Measurements from ENCODE around the gene ERF.

The ERF gene

DNA sequence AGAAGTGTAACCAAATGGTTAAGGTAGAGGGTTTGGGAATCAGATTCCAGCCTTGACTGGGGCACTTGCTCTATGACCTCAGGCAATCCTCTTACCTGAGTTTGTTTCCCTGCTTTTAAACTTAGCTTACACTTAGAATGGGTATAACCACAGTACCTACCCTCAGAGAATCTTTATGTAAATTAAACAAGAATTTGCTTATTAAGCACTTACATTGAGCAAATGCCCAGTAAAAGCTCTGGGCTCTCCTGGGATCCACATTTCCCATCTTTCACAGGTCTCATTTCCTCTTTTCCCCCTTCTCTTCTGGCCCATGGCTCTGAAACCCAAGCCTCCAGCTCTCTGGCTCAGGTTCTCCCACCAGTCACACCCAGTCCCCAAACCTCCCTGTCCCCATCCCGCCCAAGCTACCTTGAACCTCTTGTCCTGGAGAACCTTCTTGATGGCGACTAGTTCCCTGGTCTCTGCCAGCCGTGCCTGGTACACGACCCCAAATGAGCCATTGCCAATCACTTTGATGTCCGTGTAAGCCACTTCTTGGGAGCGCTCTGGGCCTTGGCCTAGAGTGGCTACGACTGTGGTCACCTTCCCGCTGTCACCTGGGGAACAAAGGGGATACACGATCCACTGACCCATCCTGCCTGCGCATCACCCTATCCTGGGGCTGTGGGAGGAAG is 15.2 kb downstream of the ERF start:
- DNase-seq (ENCODE audit: low read depth) = no peak

DNA sequence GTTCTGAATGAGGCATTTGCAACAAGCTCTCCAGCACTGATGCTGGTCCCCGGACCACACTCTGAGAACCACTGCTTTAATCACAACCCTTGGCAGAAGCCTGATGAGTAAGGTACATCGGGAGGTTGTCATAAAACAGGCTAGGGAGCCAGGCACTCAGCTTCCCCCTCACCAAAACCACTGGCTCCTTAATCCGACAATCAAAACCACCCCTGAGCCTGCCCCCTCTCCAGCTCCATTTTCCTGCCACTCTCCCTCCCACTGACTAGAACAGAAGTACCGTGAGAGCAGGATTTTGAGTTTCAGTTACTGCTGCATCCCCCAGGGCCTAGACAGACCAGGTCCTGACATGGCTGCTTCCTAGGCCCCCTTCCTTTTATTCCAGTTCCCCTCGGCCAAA is 19.7 kb downstream of the ERF start:
- no peak for DNase-seq (ENCODE audit: low read depth)

GRCh38 chr19:42234364-42234763 is 20.6 kb downstream of the ERF start:
- no peak for DNase-seq (ENCODE audit: low read depth)

- no peak for DNase-seq (ENCODE audit: low read depth)
Measured at GRCh38 chr19:42233678-42234292, 21.1 kb downstream of the ERF start.

GRCh38 chr19:42233106-42233505 is 21.8 kb downstream of the ERF start:
- DNase-seq (ENCODE audit: low read depth) = no peak

DNA sequence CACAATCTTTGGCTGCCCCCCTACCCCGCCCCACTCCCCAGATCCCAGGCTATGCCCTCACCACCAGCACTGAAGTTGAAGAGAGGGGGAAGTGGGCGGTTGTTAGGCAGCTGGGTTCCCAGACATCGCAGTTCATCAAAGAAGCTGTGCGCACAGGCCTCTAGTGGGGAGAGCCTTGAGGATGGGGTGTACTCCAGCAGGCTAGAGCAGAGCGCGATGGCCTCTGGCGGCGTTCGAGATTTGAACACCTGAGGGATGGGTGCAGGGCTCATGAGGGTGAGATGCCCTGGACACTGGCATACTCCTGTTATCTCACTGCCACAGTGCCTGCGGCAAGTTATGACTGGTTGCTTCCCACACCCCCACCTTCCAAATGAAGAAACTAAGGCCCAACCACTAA is 22.5 kb downstream of the ERF start:
- no peak for DNase-seq (ENCODE audit: low read depth)

- DNase-seq (ENCODE audit: low read depth) = no peak
Measured at GRCh38 chr19:42230571-42230970, 24.4 kb downstream of the ERF start.

DNA sequence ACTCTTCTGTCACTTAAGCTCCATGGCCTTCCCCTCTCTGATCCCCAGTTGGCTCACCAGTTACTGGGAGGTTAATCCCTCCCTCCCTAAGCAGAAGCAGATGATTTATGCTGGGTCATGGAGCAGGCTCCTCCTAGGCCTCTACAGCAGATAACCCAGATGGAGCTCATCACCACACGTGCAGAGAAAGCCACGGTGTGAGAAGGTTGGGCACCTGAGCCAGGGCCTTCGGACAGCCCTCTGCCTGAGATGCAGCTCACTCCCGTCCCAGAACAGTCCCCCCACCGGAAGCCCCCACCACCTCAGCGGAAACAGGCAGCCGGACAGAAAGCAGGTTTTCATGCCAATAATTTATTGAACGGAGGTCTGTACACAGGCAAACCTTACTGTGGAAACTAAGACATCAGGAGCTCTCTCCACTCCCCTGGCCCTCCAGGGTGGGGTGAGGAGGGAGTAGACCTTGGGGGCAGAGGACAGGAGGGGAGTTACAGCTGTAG is 25.0 kb downstream of the ERF start:
- DNase-seq (ENCODE audit: low read depth) = no peak

DNA sequence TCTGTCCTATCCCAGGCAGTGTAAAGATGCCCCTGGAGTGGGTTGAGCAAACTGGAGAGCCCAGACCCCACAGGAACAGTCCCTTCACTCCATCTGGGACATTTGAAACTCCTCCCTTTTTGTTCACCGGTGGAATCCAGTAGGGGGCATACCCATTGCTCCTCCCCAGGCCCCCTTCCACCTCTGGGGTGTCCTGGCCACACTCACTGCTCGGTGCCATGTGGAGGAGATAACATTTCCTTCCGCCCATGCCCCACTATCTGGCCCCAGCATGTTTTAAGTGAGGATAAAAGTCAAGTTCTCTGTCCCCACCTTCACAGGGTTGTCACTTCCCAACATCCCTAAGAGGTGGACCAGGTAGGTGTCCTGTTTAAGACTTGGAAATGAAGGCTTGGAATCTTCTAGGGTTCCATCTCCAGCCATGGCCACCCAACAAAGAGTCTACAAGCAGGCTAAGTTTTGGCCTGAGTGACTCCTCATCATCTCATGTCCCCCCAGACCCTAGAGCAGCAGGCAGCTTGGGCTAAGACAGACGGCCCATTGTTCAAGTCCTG is 25.6 kb downstream of the ERF start:
- DNase-seq (ENCODE audit: low read depth) = no peak

- DNase-seq (ENCODE audit: low read depth) = no peak
Measured at GRCh38 chr19:42228641-42229040, 26.3 kb downstream of the ERF start.

- DNase-seq (ENCODE audit: low read depth) = no peak
Measured at GRCh38 chr19:42226886-42227285, 28.0 kb downstream of the ERF start.

GRCh38 chr19:42225718-42226292 is 29.1 kb downstream of the ERF start:
- DNase-seq (ENCODE audit: low read depth) = no peak

DNA sequence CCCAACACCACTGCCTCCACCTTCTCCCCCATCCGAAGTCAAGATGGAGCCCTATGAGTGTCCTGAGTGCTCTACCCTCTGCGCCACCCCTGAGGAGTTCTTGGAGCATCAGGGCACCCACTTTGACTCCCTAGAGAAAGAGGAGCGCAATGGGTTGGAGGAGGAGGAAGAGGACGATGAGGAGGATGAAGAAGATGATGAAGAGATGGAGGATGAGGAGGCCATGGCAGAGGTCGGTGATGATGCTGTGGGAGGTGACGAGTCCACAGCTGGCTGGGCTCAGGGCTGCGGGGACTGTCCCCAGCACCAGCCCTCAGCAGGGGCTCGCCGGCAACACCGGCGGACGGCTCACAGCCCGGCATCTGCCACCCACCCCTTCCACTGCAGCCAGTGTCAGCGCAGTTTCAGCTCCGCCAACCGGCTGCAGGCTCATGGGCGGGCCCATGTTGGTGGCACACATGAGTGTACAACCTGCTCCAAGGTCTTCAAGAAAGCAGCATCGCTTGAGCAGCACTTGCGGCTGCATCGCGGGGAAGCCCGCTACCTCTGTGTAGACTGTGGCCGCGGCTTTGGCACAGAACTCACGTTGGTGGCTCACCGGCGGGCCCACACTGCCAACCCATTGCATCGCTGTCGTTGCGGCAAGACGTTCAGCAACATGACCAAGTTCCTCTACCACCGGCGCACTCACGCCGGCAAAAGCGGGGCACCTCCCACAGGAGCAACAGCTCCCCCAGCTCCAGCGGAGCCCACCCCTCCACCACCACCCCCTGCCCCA is 29.8 kb downstream of the ERF start:
- no peak for DNase-seq (ENCODE audit: low read depth)

DNA sequence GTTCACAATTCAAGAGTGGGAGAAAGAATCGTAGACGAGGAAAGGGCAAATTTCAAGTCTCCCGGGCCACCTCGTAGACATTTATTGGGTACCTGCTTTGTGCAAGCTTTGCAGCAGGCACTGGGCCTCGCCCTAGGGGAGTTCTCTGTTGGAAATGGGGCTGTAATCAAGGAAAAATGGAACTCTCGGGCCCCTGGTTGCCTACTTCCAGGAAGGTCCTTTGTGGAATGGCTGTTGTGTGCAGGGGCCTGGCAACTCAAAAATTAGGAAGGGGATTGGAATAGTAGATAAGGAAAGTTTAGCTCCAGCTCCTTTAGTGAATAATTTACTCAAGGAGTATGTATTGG is 34.2 kb downstream of the ERF start:
- DNase-seq (ENCODE audit: low read depth) = no peak

- DNase-seq (ENCODE audit: low read depth) = peak; percentile 96
Measured at GRCh38 chr19:42219812-42220750, 34.8 kb downstream of the ERF start, which contains the start of gene ZNF526. Gene ZNF526 (plus strand): TSS chr19:42220312. CDS start chr19:42224404, 4,092 bp downstream.

DNA sequence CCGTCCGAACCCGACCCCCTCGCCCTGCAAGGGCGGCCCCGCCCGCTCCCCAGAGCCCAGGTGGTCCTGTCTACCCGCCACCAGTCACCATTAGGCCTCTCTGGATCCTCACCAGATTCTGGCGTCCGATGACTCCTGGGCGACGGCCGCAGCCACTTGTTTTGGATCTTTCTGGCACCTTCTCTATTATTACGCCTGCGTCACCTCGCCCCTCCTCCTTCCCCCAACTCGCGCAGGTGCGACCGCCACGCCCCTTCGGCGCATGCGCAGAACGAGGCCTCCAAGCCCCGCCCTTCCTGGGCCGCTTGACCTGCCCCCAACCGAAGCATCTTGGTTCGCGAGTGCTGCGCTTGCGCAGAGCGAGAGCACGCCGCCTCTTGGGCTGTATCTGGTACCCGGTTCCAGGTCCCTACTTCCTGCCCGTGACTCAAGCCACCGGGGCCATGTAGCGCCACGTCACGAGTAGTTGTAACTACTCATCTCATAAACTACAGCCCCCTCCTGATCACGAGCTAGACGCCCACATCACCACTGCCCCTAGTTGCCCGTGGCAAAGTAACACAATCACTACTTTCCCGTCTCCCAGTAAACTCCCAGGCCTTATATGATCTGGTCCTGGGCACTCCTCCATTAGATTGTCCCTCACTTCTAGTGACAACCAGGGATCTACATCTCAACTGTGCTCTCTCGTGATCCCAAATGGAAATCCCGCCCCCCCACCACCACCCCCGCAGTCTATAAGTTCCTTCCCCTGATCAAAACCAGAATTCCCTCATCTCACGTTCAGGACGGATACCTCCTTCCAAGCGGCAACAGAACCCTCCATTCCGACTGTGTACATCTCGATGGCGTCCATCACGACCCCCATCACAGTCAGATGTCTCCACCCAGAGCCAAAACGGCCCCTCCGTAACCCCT is 37.1 kb downstream of the ERF start, which contains the start of gene DEDD2:
Gene DEDD2, minus strand, starts transcription at position 158 of the 918 bp plus-strand sequence. CDS start 670 bp downstream, outside the sequence.
- DNase-seq (ENCODE audit: low read depth) = peak; percentile 99

- DNase-seq (ENCODE audit: low read depth) = no peak
Measured at GRCh38 chr19:42216653-42217519, 38.0 kb downstream of the ERF start.

- DNase-seq (ENCODE audit: low read depth) = no peak
Measured at GRCh38 chr19:42214810-42215485, 40.0 kb downstream of the ERF start.
